Measurements from ENCODE around the gene ATP8B2.

- TF ChIP-seq, protein P1, sequence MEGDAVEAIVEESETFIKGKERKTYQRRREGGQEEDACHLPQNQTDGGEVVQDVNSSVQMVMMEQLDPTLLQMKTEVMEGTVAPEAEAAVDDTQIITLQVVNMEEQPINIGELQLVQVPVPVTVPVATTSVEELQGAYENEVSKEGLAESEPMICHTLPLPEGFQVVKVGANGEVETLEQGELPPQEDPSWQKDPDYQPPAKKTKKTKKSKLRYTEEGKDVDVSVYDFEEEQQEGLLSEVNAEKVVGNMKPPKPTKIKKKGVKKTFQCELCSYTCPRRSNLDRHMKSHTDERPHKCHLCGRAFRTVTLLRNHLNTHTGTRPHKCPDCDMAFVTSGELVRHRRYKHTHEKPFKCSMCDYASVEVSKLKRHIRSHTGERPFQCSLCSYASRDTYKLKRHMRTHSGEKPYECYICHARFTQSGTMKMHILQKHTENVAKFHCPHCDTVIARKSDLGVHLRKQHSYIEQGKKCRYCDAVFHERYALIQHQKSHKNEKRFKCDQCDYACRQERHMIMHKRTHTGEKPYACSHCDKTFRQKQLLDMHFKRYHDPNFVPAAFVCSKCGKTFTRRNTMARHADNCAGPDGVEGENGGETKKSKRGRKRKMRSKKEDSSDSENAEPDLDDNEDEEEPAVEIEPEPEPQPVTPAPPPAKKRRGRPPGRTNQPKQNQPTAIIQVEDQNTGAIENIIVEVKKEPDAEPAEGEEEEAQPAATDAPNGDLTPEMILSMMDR (IDR thresholded peaks at IDR 0.05; ENCODE audit: borderline replicate concordance, extremely low read depth, low read length, poor library complexity, severe bottlenecking) = no peak
- no peak for TF ChIP-seq EZH2 (IDR thresholded peaks at IDR 0.05; ENCODE audit: borderline replicate concordance, low read depth, low read length, severe bottlenecking)
These were observed 20.5 kb upstream of the ATP8B2 start for GRCh38 chr1:154304664-154305337.

Measured in DND-41 (cell line).